ENCODE data around the gene TNNI2.

DNA sequence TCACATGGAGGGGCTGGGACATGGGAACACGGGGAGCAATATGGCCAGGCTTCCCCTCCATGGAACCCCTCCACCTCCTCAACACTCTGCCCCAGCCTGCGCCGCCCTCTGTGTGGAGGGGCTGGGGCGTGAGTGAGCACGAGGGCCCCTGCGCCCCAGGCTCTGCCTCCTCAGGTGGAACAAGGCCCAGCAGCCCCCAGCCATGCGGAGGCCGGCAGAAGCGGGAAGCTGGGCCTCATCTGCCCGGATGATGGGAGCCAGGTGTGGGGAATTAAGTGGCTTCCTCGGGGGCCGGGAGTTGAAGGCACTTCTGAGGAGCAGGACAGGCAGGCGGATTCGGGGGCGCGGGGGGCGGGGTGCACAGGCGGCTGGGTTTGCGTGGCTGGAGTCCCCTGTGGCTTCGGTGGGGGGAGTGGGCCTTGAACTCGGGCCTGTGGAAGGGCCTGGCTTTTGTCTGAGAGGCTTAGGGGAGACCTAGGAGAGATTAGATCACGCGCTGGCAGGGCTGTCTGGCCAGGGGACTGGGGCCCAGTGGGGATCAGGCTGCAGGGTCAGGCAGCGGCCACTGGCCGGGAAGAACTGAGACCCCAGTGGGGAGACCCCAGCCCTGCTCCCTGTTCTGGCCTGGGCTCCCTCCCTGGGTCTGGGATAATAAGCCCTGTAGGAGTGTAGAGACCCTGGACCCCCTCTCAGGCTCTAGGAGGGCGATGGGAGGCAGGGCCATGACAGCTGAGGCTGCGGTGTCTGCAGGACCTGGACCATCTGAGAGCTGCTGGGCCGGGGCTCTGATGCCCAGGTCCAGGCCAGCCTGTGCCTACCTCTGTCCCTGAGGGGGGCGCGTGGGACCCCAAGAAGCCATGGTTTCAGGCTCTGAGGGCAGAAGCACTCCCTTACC, 39.6 kb downstream of the TNNI2 start:
- TF ChIP-seq EZH2 (IDR thresholded peaks at IDR 0.05), result no peak
- TF ChIP-seq POLR2AphosphoS5 (IDR thresholded peaks at IDR 0.05; ENCODE audit: borderline replicate concordance, low read depth, low read length), result no peak
- no peak for TF ChIP-seq FOXP2 (optimal IDR thresholded peaks at IDR 0.05; ENCODE audit: control extremely low read depth, extremely low read length, insufficient read depth)
